ENCODE results near the gene RAB36. TPM values are rescaled to one million over a fixed set of nuclear protein-coding genes. Genes with fewer than 3 reads are reported as not detected.

The RAB36 gene
- total RNA-seq, 1 donor from 2014 or later, result 3.2 TPM

- TF ChIP-seq CTCF (IDR thresholded peaks at IDR 0.05) (no peak), POLR2AphosphoS5 (IDR thresholded peaks at IDR 0.05; ENCODE audit: insufficient read depth in 1 of 2, low read depth in 1 of 2) (no peak), POLR2A (IDR thresholded peaks at IDR 0.05) (no peak)
- intact Hi-C loops (cut with DNase I), result no loop called here
- Histone ChIP-seq H3K27me3 (no peaks in the 10 kb centered on the region), H3K4me1 (peaks cover 45% of the 10 kb centered on the region), H3K27ac (no peak overlapping the region), H3K9me3 (no peaks in the 10 kb centered on the region), H3K4me3 (no peak overlapping the region), H3K36me3 (no peaks in the 10 kb centered on the region)
- no peak for DNase-seq (ENCODE audit: extremely low spot score in 2 of 2)
Measured at GRCh38 chr22:23193196-23193827, 48.0 kb downstream of the RAB36 start.

- H3K4me1 ChIP-seq, result peaks cover 41% of the 10 kb centered on the region
- intact Hi-C loops (cut with DNase I), result no loop called here
- no peak for TF ChIP-seq CTCF (IDR thresholded peaks at IDR 0.05)
- no peak for TF ChIP-seq POLR2A (IDR thresholded peaks at IDR 0.05)
- no peak for TF ChIP-seq POLR2AphosphoS5 (IDR thresholded peaks at IDR 0.05; ENCODE audit: insufficient read depth in 1 of 2, low read depth in 1 of 2)
- H3K9me3 ChIP-seq, result no peaks in the 10 kb centered on the region
- no peak overlapping the region for H3K4me3 ChIP-seq
- no peaks in the 10 kb centered on the region for H3K36me3 ChIP-seq
- no peaks in the 10 kb centered on the region for H3K27me3 ChIP-seq
- DNase-seq (ENCODE audit: extremely low spot score in 2 of 2), result no peak
- no peak overlapping the region for H3K27ac ChIP-seq
Measured at GRCh38 chr22:23193882-23194281, 48.6 kb downstream of the RAB36 start.

DNA sequence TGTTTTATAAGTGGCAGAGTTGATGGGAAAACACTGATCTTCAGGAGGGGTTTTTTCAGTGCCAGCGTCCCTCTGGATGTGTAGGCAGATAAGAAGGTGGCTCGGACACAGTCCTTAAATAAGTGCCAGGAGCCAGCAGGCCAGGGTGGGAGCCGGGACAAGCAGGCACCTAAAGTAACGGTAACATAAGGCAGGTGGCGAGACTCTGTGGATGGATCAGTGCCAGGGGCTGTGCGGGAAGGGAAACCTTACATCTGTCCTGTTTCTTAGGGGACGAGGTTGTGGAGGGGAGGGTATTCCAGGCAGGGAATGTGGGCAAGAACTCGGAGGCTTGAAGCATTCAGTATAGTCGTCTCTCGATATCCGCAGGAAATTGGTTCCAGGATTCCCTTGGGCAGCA lies 50.9 kb downstream of the RAB36 start:
- intact Hi-C loops (cut with DNase I), result no loop called here
- no peak for TF ChIP-seq POLR2A (IDR thresholded peaks at IDR 0.05)
- no peak for TF ChIP-seq POLR2AphosphoS5 (IDR thresholded peaks at IDR 0.05; ENCODE audit: insufficient read depth in 1 of 2, low read depth in 1 of 2)
- no peak for TF ChIP-seq CTCF (IDR thresholded peaks at IDR 0.05)
- Histone ChIP-seq H3K27me3 (no peaks in the 10 kb centered on the region), H3K9me3 (no peaks in the 10 kb centered on the region), H3K27ac (no peak overlapping the region), H3K4me1 (peaks cover 29% of the 10 kb centered on the region), H3K36me3 (no peaks in the 10 kb centered on the region), H3K4me3 (no peak overlapping the region)
- DNase-seq (ENCODE audit: extremely low spot score in 2 of 2), result no peak

GRCh38 chr22:23197836-23198235 lies 52.6 kb downstream of the RAB36 start:
- TF ChIP-seq POLR2AphosphoS5 (IDR thresholded peaks at IDR 0.05; ENCODE audit: insufficient read depth in 1 of 2, low read depth in 1 of 2) (no peak), CTCF (IDR thresholded peaks at IDR 0.05) (no peak), POLR2A (IDR thresholded peaks at IDR 0.05) (no peak)
- Histone ChIP-seq H3K27ac (no peak overlapping the region), H3K4me1 (peaks cover 20% of the 10 kb centered on the region), H3K9me3 (no peaks in the 10 kb centered on the region), H3K36me3 (no peaks in the 10 kb centered on the region), H3K27me3 (no peaks in the 10 kb centered on the region), H3K4me3 (no peak overlapping the region)
- intact Hi-C loops (cut with DNase I), result no loop called here
- no peak for DNase-seq (ENCODE audit: extremely low spot score in 2 of 2)

DNA sequence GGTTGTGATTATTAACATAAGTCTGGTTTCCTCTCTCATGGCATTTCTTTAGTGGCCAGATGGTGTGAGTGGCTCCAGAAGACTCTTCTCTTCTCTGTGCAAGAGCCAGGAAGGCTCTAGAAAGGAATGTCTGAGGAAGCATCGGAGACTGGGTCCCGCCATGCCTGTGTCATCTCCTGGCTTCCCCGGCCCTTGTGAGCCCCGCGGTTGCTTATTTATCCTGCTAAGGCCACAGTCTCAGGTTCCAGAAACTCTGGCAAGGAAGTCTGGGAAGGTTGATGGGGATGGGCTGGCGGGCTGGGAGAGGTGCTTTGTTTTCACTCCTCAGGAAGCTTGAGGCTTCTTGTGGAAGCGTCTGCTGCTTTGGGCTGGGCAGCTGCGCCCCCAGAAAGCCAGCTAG lies 53.9 kb downstream of the RAB36 start:
- peaks cover 9% of the 10 kb centered on the region for H3K4me1 ChIP-seq
- TF ChIP-seq CTCF (IDR thresholded peaks at IDR 0.05), result no peak
- TF ChIP-seq POLR2A (IDR thresholded peaks at IDR 0.05), result no peak
- no peak for TF ChIP-seq POLR2AphosphoS5 (IDR thresholded peaks at IDR 0.05; ENCODE audit: insufficient read depth in 1 of 2, low read depth in 1 of 2)
- DNase-seq (ENCODE audit: extremely low spot score in 2 of 2), result no peak
- no peak overlapping the region for H3K4me3 ChIP-seq
- H3K36me3 ChIP-seq, result no peaks in the 10 kb centered on the region
- no peak overlapping the region for H3K27ac ChIP-seq
- intact Hi-C loops (cut with DNase I), result no loop called here
- no peaks in the 10 kb centered on the region for H3K9me3 ChIP-seq
- no peaks in the 10 kb centered on the region for H3K27me3 ChIP-seq
